ENCODE data around the gene GTPBP6.
"Not testable (repeated sequence)": the region's sequence is repeated elsewhere in the genome, so short reads cannot be mapped to it uniquely, and the experiment has no call there.

DNA sequence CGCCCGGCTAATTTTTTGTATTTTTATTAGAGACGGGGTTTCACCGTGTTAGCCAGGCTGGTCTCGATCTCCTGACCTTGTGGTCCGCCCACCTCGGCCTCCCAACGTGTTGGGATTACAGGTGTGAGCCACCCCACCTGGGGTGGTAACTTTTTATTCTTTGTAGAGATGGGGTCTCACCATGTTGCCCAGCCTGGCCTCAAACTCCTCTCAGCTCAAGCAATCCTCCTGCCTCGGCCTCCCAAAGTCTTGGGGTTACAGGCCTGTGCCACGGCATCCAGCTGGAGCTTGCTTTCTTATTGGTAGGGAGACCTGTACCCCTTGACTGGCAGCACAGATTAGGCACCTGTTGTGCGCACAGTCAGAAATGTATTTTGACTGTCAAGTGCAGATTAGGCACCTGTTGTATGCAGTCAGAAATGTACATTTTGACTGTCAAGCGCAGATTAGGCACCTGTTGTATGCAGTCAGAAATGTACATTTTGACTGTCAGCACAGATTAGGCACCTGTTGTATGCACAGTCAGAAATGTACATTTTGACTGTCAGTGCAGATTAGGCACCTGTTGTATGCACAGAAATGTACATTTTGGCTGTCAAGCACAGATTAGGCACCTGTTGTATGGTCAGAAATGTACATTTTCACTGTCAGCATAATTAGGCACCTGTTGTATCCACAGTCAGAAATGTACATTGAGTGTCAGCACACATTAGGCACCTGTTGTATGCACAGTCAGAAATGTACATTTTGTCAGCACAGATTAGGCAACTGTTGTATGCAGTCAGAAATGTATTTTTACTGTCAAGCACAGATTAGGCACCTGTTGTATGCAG is 12.6 kb downstream of the GTPBP6 start:
- TF ChIP-seq SMC3 (IDR thresholded peaks at IDR 0.05; ENCODE audit: low read depth, low read length); CHD2 (IDR thresholded peaks at IDR 0.05; ENCODE audit: low read length, partially characterized antibody); RFX5 (IDR thresholded peaks at IDR 0.05; ENCODE audit: low read length); RAD21 (IDR thresholded peaks at IDR 0.05; ENCODE audit: low read length); MEF2A (IDR thresholded peaks at IDR 0.05; ENCODE audit: borderline replicate concordance, low read depth); YY1 (IDR thresholded peaks at IDR 0.05; ENCODE audit: low read depth); FOXM1 (IDR thresholded peaks at IDR 0.05; ENCODE audit: low read depth); SIN3A (IDR thresholded peaks at IDR 0.05; ENCODE audit: borderline replicate concordance, low read depth, low read length); GABPA (IDR thresholded peaks at IDR 0.05; ENCODE audit: low read depth): not testable (repeated sequence)
- TF ChIP-seq, protein P1, sequence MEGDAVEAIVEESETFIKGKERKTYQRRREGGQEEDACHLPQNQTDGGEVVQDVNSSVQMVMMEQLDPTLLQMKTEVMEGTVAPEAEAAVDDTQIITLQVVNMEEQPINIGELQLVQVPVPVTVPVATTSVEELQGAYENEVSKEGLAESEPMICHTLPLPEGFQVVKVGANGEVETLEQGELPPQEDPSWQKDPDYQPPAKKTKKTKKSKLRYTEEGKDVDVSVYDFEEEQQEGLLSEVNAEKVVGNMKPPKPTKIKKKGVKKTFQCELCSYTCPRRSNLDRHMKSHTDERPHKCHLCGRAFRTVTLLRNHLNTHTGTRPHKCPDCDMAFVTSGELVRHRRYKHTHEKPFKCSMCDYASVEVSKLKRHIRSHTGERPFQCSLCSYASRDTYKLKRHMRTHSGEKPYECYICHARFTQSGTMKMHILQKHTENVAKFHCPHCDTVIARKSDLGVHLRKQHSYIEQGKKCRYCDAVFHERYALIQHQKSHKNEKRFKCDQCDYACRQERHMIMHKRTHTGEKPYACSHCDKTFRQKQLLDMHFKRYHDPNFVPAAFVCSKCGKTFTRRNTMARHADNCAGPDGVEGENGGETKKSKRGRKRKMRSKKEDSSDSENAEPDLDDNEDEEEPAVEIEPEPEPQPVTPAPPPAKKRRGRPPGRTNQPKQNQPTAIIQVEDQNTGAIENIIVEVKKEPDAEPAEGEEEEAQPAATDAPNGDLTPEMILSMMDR (IDR thresholded peaks at IDR 0.05), result not testable (repeated sequence)
- TF ChIP-seq, protein P2, sequence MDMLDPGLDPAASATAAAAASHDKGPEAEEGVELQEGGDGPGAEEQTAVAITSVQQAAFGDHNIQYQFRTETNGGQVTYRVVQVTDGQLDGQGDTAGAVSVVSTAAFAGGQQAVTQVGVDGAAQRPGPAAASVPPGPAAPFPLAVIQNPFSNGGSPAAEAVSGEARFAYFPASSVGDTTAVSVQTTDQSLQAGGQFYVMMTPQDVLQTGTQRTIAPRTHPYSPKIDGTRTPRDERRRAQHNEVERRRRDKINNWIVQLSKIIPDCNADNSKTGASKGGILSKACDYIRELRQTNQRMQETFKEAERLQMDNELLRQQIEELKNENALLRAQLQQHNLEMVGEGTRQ (IDR thresholded peaks at IDR 0.05; ENCODE audit: borderline replicate concordance, low read depth, low read length), result not testable (repeated sequence)
